ENCODE measurements around the gene KIAA2012.

KIAA2012 gene

GRCh38 chr2:202186641-202187202, 113.7 kb downstream of the KIAA2012 start:
- Mint-ChIP-seq H3K4me1 (ENCODE audit: low read depth) (no peaks in the 10 kb centered on the region), H3K4me3 (no peak overlapping the region), H3K36me3 (ENCODE audit: low read depth) (no peaks in the 10 kb centered on the region), H3K27me3 (peaks cover 16% of the 10 kb centered on the region), H3K27ac (no peak overlapping the region), H3K9me3 (no peaks in the 10 kb centered on the region)
- no peak for DNase-seq

- DNase-seq: no peak
- Mint-ChIP-seq H3K27ac (no peak overlapping the region), H3K36me3 (ENCODE audit: low read depth) (no peaks in the 10 kb centered on the region), H3K4me3 (no peak overlapping the region), H3K27me3 (peaks cover 16% of the 10 kb centered on the region), H3K9me3 (no peaks in the 10 kb centered on the region), H3K4me1 (ENCODE audit: low read depth) (no peaks in the 10 kb centered on the region)
These were observed 114.5 kb downstream of the KIAA2012 start for GRCh38 chr2:202187570-202187969.

- Mint-ChIP-seq H3K27ac (no peak overlapping the region), H3K36me3 (ENCODE audit: low read depth) (no peaks in the 10 kb centered on the region), H3K27me3 (peaks cover 10% of the 10 kb centered on the region), H3K4me3 (no peak overlapping the region), H3K9me3 (no peaks in the 10 kb centered on the region), H3K4me1 (ENCODE audit: low read depth) (no peaks in the 10 kb centered on the region)
- no peak for DNase-seq
These were observed 120.2 kb downstream of the KIAA2012 start for GRCh38 chr2:202193305-202193704.

GRCh38 chr2:202193881-202194353, 120.9 kb downstream of the KIAA2012 start:
- Mint-ChIP-seq H3K9me3 (no peaks in the 10 kb centered on the region), H3K27me3 (peaks cover 10% of the 10 kb centered on the region), H3K27ac (no peak overlapping the region), H3K4me1 (ENCODE audit: low read depth) (no peaks in the 10 kb centered on the region), H3K36me3 (ENCODE audit: low read depth) (no peaks in the 10 kb centered on the region), H3K4me3 (no peak overlapping the region)
- no peak for DNase-seq

GRCh38 chr2:202194418-202194817, 121.4 kb downstream of the KIAA2012 start:
- H3K36me3 Mint-ChIP-seq (ENCODE audit: low read depth): no peaks in the 10 kb centered on the region
- H3K4me3 Mint-ChIP-seq: no peak overlapping the region
- H3K27ac Mint-ChIP-seq: no peak overlapping the region
- no peaks in the 10 kb centered on the region for H3K9me3 Mint-ChIP-seq
- H3K4me1 Mint-ChIP-seq (ENCODE audit: low read depth): no peaks in the 10 kb centered on the region
- no peak for DNase-seq
- peaks cover 10% of the 10 kb centered on the region for H3K27me3 Mint-ChIP-seq

GRCh38 chr2:202196727-202197126, 123.7 kb downstream of the KIAA2012 start:
- Mint-ChIP-seq H3K27ac (no peak overlapping the region), H3K27me3 (peaks cover 10% of the 10 kb centered on the region), H3K4me3 (no peak overlapping the region), H3K36me3 (ENCODE audit: low read depth) (peaks cover 3% of the 10 kb centered on the region), H3K9me3 (no peaks in the 10 kb centered on the region), H3K4me1 (ENCODE audit: low read depth) (no peaks in the 10 kb centered on the region)
- no peak for DNase-seq

GRCh38 chr2:202201220-202202160, 128.4 kb downstream of the KIAA2012 start:
- Mint-ChIP-seq H3K4me1 (ENCODE audit: low read depth) (no peaks in the 10 kb centered on the region), H3K27me3 (peaks cover 10% of the 10 kb centered on the region), H3K9me3 (no peaks in the 10 kb centered on the region), H3K4me3 (no peak overlapping the region), H3K36me3 (ENCODE audit: low read depth) (peaks cover 21% of the 10 kb centered on the region), H3K27ac (no peak overlapping the region)
- DNase-seq: no peak

GRCh38 chr2:202203348-202203747, 130.3 kb downstream of the KIAA2012 start:
- Mint-ChIP-seq H3K27me3 (no peaks in the 10 kb centered on the region), H3K4me3 (no peak overlapping the region), H3K9me3 (no peaks in the 10 kb centered on the region), H3K36me3 (ENCODE audit: low read depth) (peaks cover 33% of the 10 kb centered on the region), H3K4me1 (ENCODE audit: low read depth) (no peaks in the 10 kb centered on the region), H3K27ac (no peak overlapping the region)
- no peak for DNase-seq

GRCh38 chr2:202204855-202205254, 131.8 kb downstream of the KIAA2012 start:
- H3K27ac Mint-ChIP-seq: no peak overlapping the region
- H3K36me3 Mint-ChIP-seq (ENCODE audit: low read depth): peaks cover 46% of the 10 kb centered on the region
- no peak overlapping the region for H3K4me3 Mint-ChIP-seq
- no peaks in the 10 kb centered on the region for H3K9me3 Mint-ChIP-seq
- H3K27me3 Mint-ChIP-seq: no peaks in the 10 kb centered on the region
- no peak for DNase-seq
- no peaks in the 10 kb centered on the region for H3K4me1 Mint-ChIP-seq (ENCODE audit: low read depth)

- no peak overlapping the region for H3K4me3 Mint-ChIP-seq
- H3K4me1 Mint-ChIP-seq (ENCODE audit: low read depth): no peaks in the 10 kb centered on the region
- no peak for DNase-seq
- peaks cover 63% of the 10 kb centered on the region for H3K36me3 Mint-ChIP-seq (ENCODE audit: low read depth)
- no peaks in the 10 kb centered on the region for H3K27me3 Mint-ChIP-seq
- H3K9me3 Mint-ChIP-seq: no peaks in the 10 kb centered on the region
- no peak overlapping the region for H3K27ac Mint-ChIP-seq
These were observed 135.5 kb downstream of the KIAA2012 start for GRCh38 chr2:202208526-202208925.

GRCh38 chr2:202215179-202215578, 142.1 kb downstream of the KIAA2012 start:
- Mint-ChIP-seq H3K4me3 (no peak overlapping the region), H3K4me1 (ENCODE audit: low read depth) (peaks cover 10% of the 10 kb centered on the region), H3K27ac (no peak overlapping the region), H3K36me3 (ENCODE audit: low read depth) (peaks cover 70% of the 10 kb centered on the region), H3K27me3 (no peaks in the 10 kb centered on the region), H3K9me3 (no peaks in the 10 kb centered on the region)
- no peak for DNase-seq

- DNase-seq: no peak
- H3K27me3 Mint-ChIP-seq: no peaks in the 10 kb centered on the region
- peaks cover 68% of the 10 kb centered on the region for H3K36me3 Mint-ChIP-seq (ENCODE audit: low read depth)
- no peaks in the 10 kb centered on the region for H3K9me3 Mint-ChIP-seq
- peaks cover 45% of the 10 kb centered on the region for H3K4me1 Mint-ChIP-seq (ENCODE audit: low read depth)
- no peak overlapping the region for H3K4me3 Mint-ChIP-seq
- H3K27ac Mint-ChIP-seq: peak overlapping the region; percentile 16
These were observed 148.8 kb downstream of the KIAA2012 start for GRCh38 chr2:202221873-202222272.

- Mint-ChIP-seq H3K27ac (peak overlapping the region; percentile 99), H3K4me1 (ENCODE audit: low read depth) (peaks cover 44% of the 10 kb centered on the region), H3K9me3 (no peaks in the 10 kb centered on the region), H3K4me3 (peak overlapping the region; percentile 97), H3K27me3 (no peaks in the 10 kb centered on the region), H3K36me3 (ENCODE audit: low read depth) (peaks cover 34% of the 10 kb centered on the region)
- no peak for DNase-seq
These were observed 164.8 kb downstream of the KIAA2012 start for GRCh38 chr2:202237787-202238233.

- Mint-ChIP-seq H3K9me3 (no peaks in the 10 kb centered on the region), H3K36me3 (ENCODE audit: low read depth) (peaks cover 28% of the 10 kb centered on the region), H3K4me3 (peak within 1 kb of the TSS; percentile 97), H3K27me3 (no peaks in the 10 kb centered on the region), H3K27ac (peak within 1 kb of the TSS; percentile 99), H3K4me1 (ENCODE audit: low read depth) (peaks cover 37% of the 10 kb centered on the region)
- peak; percentile 95 for DNase-seq
These were observed 165.5 kb downstream of the KIAA2012 start, which contains the start of gene SUMO1 for GRCh38 chr2:202238234-202239197. Gene SUMO1, minus strand, starts transcription at chr2:202238597. Its CDS starts 146 bp downstream, at chr2:202238451.

Measured in activated T-cell treated with anti-CD3 and anti-CD28 coated beads, Interleukin-2, amount 50 U/mL, for 24 hours (primary cell).